ENCODE measurements around the gene CTNND2. TPM values are rescaled to one million over a fixed set of nuclear protein-coding genes. Genes with fewer than 3 reads are reported as not detected.

CTNND2 gene
- total and polyA plus RNA-seq, 2 donors (not counting 1 experiment from before 2014, with no cell fraction given): not detected

GRCh38 chr5:11602298-11602697 lies 301.9 kb downstream of the CTNND2 start:
- H3K4me3 Mint-ChIP-seq: no peak overlapping the region
- no peaks in the 10 kb centered on the region for H3K27me3 Mint-ChIP-seq
- CTCF ChIA-PET: no interaction called here
- 100% methylated on average over 2 of the region's 3 CpGs for WGBS (ENCODE audit: insufficient coverage)
- no peak overlapping the region for H3K27ac ChIP-seq (ENCODE audit: low read length in 2 of 2)
- no peaks in the 10 kb centered on the region for H4K20me1 ChIP-seq (ENCODE audit: control insufficient read depth, insufficient read depth, low read length, poor library complexity, severe bottlenecking)
- no peaks in the 10 kb centered on the region for H3K4me1 ChIP-seq (ENCODE audit: control insufficient read depth in 2 of 2, insufficient read depth in 2 of 2, low read length in 2 of 2)
- DNase-seq (no peak), ATAC-seq (ENCODE audit: low read depth) (no peak)
- H3K4me2 ChIP-seq (replicated peaks; ENCODE audit: low read depth, low read length, poor library complexity, severe bottlenecking): no peak overlapping the region
- POLR2A ChIA-PET: no interaction called here
- H3K9me3 Mint-ChIP-seq (ENCODE audit: insufficient read depth): no peaks in the 10 kb centered on the region
- H3K79me2 ChIP-seq (ENCODE audit: control insufficient read depth, insufficient read depth, low read length): no peaks in the 10 kb centered on the region
- H3K4me3 ChIP-seq (ENCODE audit: control extremely low read depth in 1 of 5, extremely low read depth in 1 of 5, insufficient read depth in 1 of 5, low read depth in 2 of 5, low read length in 4 of 5): no peak overlapping the region
- no peak overlapping the region for H3K27ac Mint-ChIP-seq
- H3K36me3 ChIP-seq (replicated peaks in 1 of 2; ENCODE audit: control extremely low read depth in 1 of 2, control insufficient read depth in 1 of 2, extremely low read depth in 1 of 2, insufficient read depth in 2 of 2, low read length in 1 of 2): no peaks in the 10 kb centered on the region
- intact Hi-C loops (cut with micrococcal nuclease): no loop called here
- H3K27me3 ChIP-seq (replicated peaks in 1 of 4; ENCODE audit: control extremely low read depth in 1 of 4, control insufficient read depth in 3 of 4, insufficient read depth in 4 of 4, low read length in 3 of 4): no peaks in the 10 kb centered on the region
- TF ChIP-seq CTCF (IDR thresholded peaks at IDR 0.05): no peak
- no peak for TF ChIP-seq EZH2 (IDR thresholded peaks at IDR 0.05; ENCODE audit: borderline replicate concordance, insufficient read depth, low read depth, low read length, poor library complexity, severe bottlenecking)
- no peak overlapping the region for H3K9ac ChIP-seq (ENCODE audit: low read length)
- H2AFZ ChIP-seq (ENCODE audit: insufficient read depth, low read depth, low read length, poor library complexity, severe bottlenecking): no peak overlapping the region
- no peaks in the 10 kb centered on the region for H3K9me3 ChIP-seq (ENCODE audit: control extremely low read depth in 1 of 3, control insufficient read depth in 2 of 3, insufficient read depth in 1 of 3, low read length in 2 of 3)
- H3K4me1 Mint-ChIP-seq: no peaks in the 10 kb centered on the region

- CTCF ChIA-PET: no interaction called here
- TF ChIP-seq CTCF (IDR thresholded peaks at IDR 0.05) (no peak), EZH2 (IDR thresholded peaks at IDR 0.05; ENCODE audit: borderline replicate concordance, insufficient read depth, low read depth, low read length, poor library complexity, severe bottlenecking) (no peak)
- DNase-seq (no peak), ATAC-seq (ENCODE audit: low read depth) (no peak)
- H2AFZ ChIP-seq (ENCODE audit: insufficient read depth, low read depth, low read length, poor library complexity, severe bottlenecking): no peak overlapping the region
- POLR2A ChIA-PET: no interaction called here
- no peak overlapping the region for H3K27ac ChIP-seq (ENCODE audit: low read length in 2 of 2)
- H3K9me3 ChIP-seq (ENCODE audit: control extremely low read depth in 1 of 3, control insufficient read depth in 2 of 3, insufficient read depth in 1 of 3, low read length in 2 of 3): no peaks in the 10 kb centered on the region
- 74% methylated on average over 4 of the region's 5 CpGs for WGBS (ENCODE audit: insufficient coverage)
- H3K4me2 ChIP-seq (replicated peaks; ENCODE audit: low read depth, low read length, poor library complexity, severe bottlenecking): no peak overlapping the region
- H3K4me3 Mint-ChIP-seq: no peak overlapping the region
- H3K36me3 ChIP-seq (replicated peaks in 1 of 2; ENCODE audit: control extremely low read depth in 1 of 2, control insufficient read depth in 1 of 2, extremely low read depth in 1 of 2, insufficient read depth in 2 of 2, low read length in 1 of 2): no peaks in the 10 kb centered on the region
- no peaks in the 10 kb centered on the region for H3K4me1 ChIP-seq (ENCODE audit: control insufficient read depth in 2 of 2, insufficient read depth in 2 of 2, low read length in 2 of 2)
- H3K27ac Mint-ChIP-seq: no peak overlapping the region
- intact Hi-C loops (cut with micrococcal nuclease): no loop called here
- H3K79me2 ChIP-seq (ENCODE audit: control insufficient read depth, insufficient read depth, low read length): no peaks in the 10 kb centered on the region
- H3K27me3 ChIP-seq (replicated peaks in 1 of 4; ENCODE audit: control extremely low read depth in 1 of 4, control insufficient read depth in 3 of 4, insufficient read depth in 4 of 4, low read length in 3 of 4): no peaks in the 10 kb centered on the region
- H3K9ac ChIP-seq (ENCODE audit: low read length): no peak overlapping the region
- no peak overlapping the region for H3K4me3 ChIP-seq (ENCODE audit: control extremely low read depth in 1 of 5, extremely low read depth in 1 of 5, insufficient read depth in 1 of 5, low read depth in 2 of 5, low read length in 4 of 5)
- H4K20me1 ChIP-seq (ENCODE audit: control insufficient read depth, insufficient read depth, low read length, poor library complexity, severe bottlenecking): no peaks in the 10 kb centered on the region
- no peaks in the 10 kb centered on the region for H3K27me3 Mint-ChIP-seq
- no peaks in the 10 kb centered on the region for H3K9me3 Mint-ChIP-seq (ENCODE audit: insufficient read depth)
- no peaks in the 10 kb centered on the region for H3K4me1 Mint-ChIP-seq
These were observed 304.7 kb downstream of the CTNND2 start for GRCh38 chr5:11599499-11599898.
